HCT116 (cell line): ENCODE measurements around the gene QRSL1. TPM values are rescaled to one million over a fixed set of nuclear protein-coding genes. Genes with fewer than 3 reads are reported as not detected.

Source experiments
- ATAC-seq: fragments of 200-7000 bp; cut with Tn5 transposase; 2 replicates; pipeline ENCODE4 v1.9.1; 2020; ENCODE audit warnings: mild to moderate bottlenecking, moderate library complexity
- BruUV-seq: library from RNA; stranded (reverse); fragments of 400-500 nt; replicated peaks from 2 replicates; lab custom pipeline; 2021; lab: Mats Ljungman, UMichigan
- CTCF ChIA-PET: fragments of 300-600 bp; sonication (Branson Sonifier 250); formaldehyde crosslinking; loops from one replicate; lab custom pipeline; 2021; ENCODE audit warnings: antibody characterized with exemption; lab: Charles Lee
- POLR2A ChIA-PET: fragments of 300-600, 350-600 bp; sonication (Branson Sonifier 250); formaldehyde crosslinking; loops from one replicate; lab custom pipeline; 2021; ENCODE audit warnings: antibody characterized with exemption; lab: Charles Lee
- RAD21 ChIA-PET, 2 experiments: fragments of 300-600 bp; sonication (Branson Sonifier 250); formaldehyde crosslinking; loops; one replicate each; lab custom pipeline; 2023; ENCODE audit warnings: low total read pairs in 2 of 2; ENCODE audit not compliant: uncharacterized antibody in 2 of 2, unreplicated experiment in 2 of 2, low non-redundant PET in 1 of 2; lab: Charles Lee
- DNase-seq: peaks from one replicate; pipeline ENCODE4 v3.0.0-alpha.2; 2010; ENCODE audit warnings: low read depth, low spot score
- H2AFZ ChIP-seq: fragments of 200-600 bp; shearing (Covaris generic), sonication (generic); 2 replicates; pipeline ENCODE4 v1.6.1; 2017; ENCODE audit warnings: low read depth, mixed run types, mixed read lengths, antibody characterized with exemption, low read length; ENCODE audit not compliant: poor library complexity, severe bottlenecking
- H3K27ac ChIP-seq: 2 replicates; pipeline ENCODE4 v1.5.1; 2012; ENCODE audit warnings: low read depth, low read length
- H3K27me3 ChIP-seq: fragments of 200-600 bp; sonication (generic); 2 replicates; pipeline ENCODE4 v1.6.1; 2016; ENCODE audit warnings: mixed run types, low read length, mixed read lengths; ENCODE audit not compliant: insufficient read depth
- H3K36me3 ChIP-seq, 2 experiments: fragments of 200-500 bp in 1 of 2; fragments of 200-600 bp in 1 of 2; sonication (Bioruptor generic) in 1 of 2; sonication (generic) in 1 of 2; 2 replicates each; pipeline versions ENCODE4 v1.5.1 to v1.6.1; 2014 to 2016; ENCODE audit warnings: low read length in 2 of 2, inconsistent platforms in 1 of 2, mixed read lengths in 1 of 2, mixed run types in 1 of 2; ENCODE audit not compliant: insufficient read depth in 2 of 2, control insufficient read depth in 1 of 2
- H3K4me1 ChIP-seq, 2 experiments: fragments of 200-600 bp in 1 of 2; sonication (generic) in 1 of 2; 2 replicates each; pipeline versions ENCODE4 v1.5.1 to v1.6.1; 2012 to 2017; ENCODE audit warnings: low read length in 2 of 2, inconsistent platforms in 1 of 2, mild to moderate bottlenecking in 1 of 2, mixed read lengths in 1 of 2, mixed run types in 1 of 2, moderate library complexity in 1 of 2; ENCODE audit not compliant: insufficient read depth in 2 of 2, control insufficient read depth in 1 of 2
- H3K4me2 ChIP-seq: fragments of 200-600 bp; sonication (generic); 2 replicates; pipeline ENCODE4 v1.6.1; 2017; ENCODE audit warnings: mixed run types, low read length, mixed read lengths
- H3K4me3 ChIP-seq, 2 experiments: fragments of 200-600 bp in 1 of 2; sonication (generic) in 1 of 2; replicated peaks in 1 of 2; 2 replicates each; pipeline ENCODE4 v1.5.1; 2011 to 2016; ENCODE audit warnings: low read length in 2 of 2, control low read depth in 1 of 2, low read depth in 1 of 2, mild to moderate bottlenecking in 1 of 2, mixed read lengths in 1 of 2, mixed run types in 1 of 2
- H3K79me2 ChIP-seq: fragments of 200-600 bp; sonication (generic); 2 replicates; pipeline ENCODE4 v1.6.1; 2017; ENCODE audit warnings: mild to moderate bottlenecking, mixed run types, low read length, moderate library complexity, mixed read lengths; ENCODE audit not compliant: insufficient read depth
- H3K9ac ChIP-seq: fragments of 200-600 bp; sonication (generic); 2 replicates; pipeline ENCODE4 v1.6.1; 2016; ENCODE audit warnings: low read length, mixed read lengths
- H3K9me2 ChIP-seq: fragments of 200-600 bp; sonication (generic), shearing (Covaris generic); 2 replicates; pipeline ENCODE4 v1.6.1; 2017; ENCODE audit warnings: mixed run types, mild to moderate bottlenecking, moderate library complexity; ENCODE audit not compliant: insufficient read depth
- H3K9me3 ChIP-seq, 2 experiments: fragments of 200-500 bp in 1 of 2; fragments of 200-600 bp in 1 of 2; sonication (Bioruptor generic) in 1 of 2; sonication (generic) in 1 of 2; 2 replicates each; pipeline ENCODE4 v1.6.1; 2014 to 2017; ENCODE audit warnings: low read length in 2 of 2, mixed read lengths in 2 of 2, inconsistent platforms in 1 of 2, low read depth in 1 of 2, mild to moderate bottlenecking in 1 of 2, mixed run types in 1 of 2, moderate library complexity in 1 of 2; ENCODE audit not compliant: control insufficient read depth in 1 of 2, insufficient read depth in 1 of 2
- H4K20me1 ChIP-seq: fragments of 200-600 bp; sonication (generic), shearing (Covaris generic); 2 replicates; pipeline ENCODE4 v1.6.1; 2017; ENCODE audit warnings: mixed run types, mild to moderate bottlenecking, moderate library complexity; ENCODE audit not compliant: insufficient read depth
- CBX3 ChIP-seq: IDR thresholded peaks from 2 replicates; pipeline ENCODE4 v1.6.1; 2012; ENCODE audit warnings: low read depth
- CEBPB ChIP-seq: IDR thresholded peaks from 2 replicates; pipeline ENCODE4 v1.6.1; 2012; ENCODE audit warnings: low read depth
- ELF1 ChIP-seq: IDR thresholded peaks from 2 replicates; pipeline ENCODE4 v1.6.1; 2012; ENCODE audit warnings: low read depth, borderline replicate concordance
- EZH2 ChIP-seq: fragments of 200-600 bp; sonication (generic); IDR thresholded peaks from 2 replicates; pipeline ENCODE4 v1.6.1; 2017; ENCODE audit warnings: antibody characterized with exemption, mixed run types
- EZH2phosphoT487 ChIP-seq: fragments of 200-600 bp; IDR thresholded peaks from 2 replicates; pipeline ENCODE4 v1.6.1; 2018; ENCODE audit warnings: antibody characterized with exemption, borderline replicate concordance
- POLR2A ChIP-seq: IDR thresholded peaks from 2 replicates; pipeline ENCODE4 v1.7.0; 2011; ENCODE audit warnings: borderline replicate concordance; ENCODE audit not compliant: insufficient read depth, insufficient read length; ENCODE audit errors: extremely low read depth
- POLR2AphosphoS5 ChIP-seq: IDR thresholded peaks from 2 replicates; pipeline ENCODE4 v1.6.1; 2011; ENCODE audit warnings: mild to moderate bottlenecking, low read depth, low read length, moderate library complexity
- REST ChIP-seq: IDR thresholded peaks from 2 replicates; pipeline ENCODE4 v1.6.1; 2012; ENCODE audit warnings: low read depth
- SP1 ChIP-seq: IDR thresholded peaks from 2 replicates; pipeline ENCODE4 v1.6.1; 2012; ENCODE audit warnings: low read depth
- SRF ChIP-seq: IDR thresholded peaks from 2 replicates; pipeline ENCODE4 v1.6.1; 2012; ENCODE audit warnings: low read depth
- TCF7L2 ChIP-seq: IDR thresholded peaks from 2 replicates; pipeline ENCODE4 v1.7.0; 2011; ENCODE audit warnings: borderline replicate concordance, inconsistent platforms; ENCODE audit not compliant: insufficient read depth, insufficient read length; ENCODE audit errors: extremely low read depth
- YY1 ChIP-seq: IDR thresholded peaks from 2 replicates; pipeline ENCODE4 v1.6.1; 2011; ENCODE audit warnings: low read length, low read depth, moderate library complexity, mild to moderate bottlenecking; ENCODE audit not compliant: insufficient replicate concordance; ENCODE audit errors: extremely low read depth
- ZBTB33 ChIP-seq: IDR thresholded peaks from 2 replicates; pipeline ENCODE4 v1.6.1; 2011; ENCODE audit warnings: mild to moderate bottlenecking, low read length, moderate library complexity; ENCODE audit not compliant: insufficient replicate concordance; ENCODE audit errors: extremely low read depth
- ZNF274 ChIP-seq: fragments of 200-500 bp; sonication (Bioruptor generic); IDR thresholded peaks from 2 replicates; pipeline ENCODE4 v1.6.1; 2014; ENCODE audit warnings: mild to moderate bottlenecking, low read depth, low read length, inconsistent platforms
- intact Hi-C: fragments of 100-400 bp; cut with micrococcal nuclease; formaldehyde crosslinking; loops from 2 replicates; pipeline ENCODE4 v1.10.0; 2022
- total RNA-seq: library from RNA; stranded (reverse); gene quantifications from one replicate; pipeline ENCODE4 v1.2.1, GENCODE V29; 2021; ENCODE audit not compliant: unreplicated experiment
- TF ChIP-seq, protein P1 (sequence below): IDR thresholded peaks from 2 replicates; pipeline ENCODE4 v1.6.1; 2012
- TF ChIP-seq, protein P2 (sequence below): IDR thresholded peaks from 2 replicates; pipeline ENCODE4 v1.6.1; 2012

The QRSL1 gene
- total RNA-seq, 1 experiment from 2014 or later: 16.0 TPM

GRCh38 chr6:106630366-106630765 is 988 bp downstream of the QRSL1 start (continued):
- TF ChIP-seq TCF7L2: no peak
- TF ChIP-seq POLR2A: no peak
- no peak for TF ChIP-seq ZBTB33

- H3K27me3 ChIP-seq: no peaks in the 10 kb centered on the region
- no peak overlapping the region for H3K4me2 ChIP-seq
- no TSS peak for BruUV-seq
- H3K9ac ChIP-seq: no peak overlapping the region
- no peak for DNase-seq
- ChIA-PET POLR2A (no interaction called here), RAD21 (no interaction called here), CTCF (no interaction called here)
- TF ChIP-seq POLR2AphosphoS5: no peak
- TF ChIP-seq ZNF274: no peak
- no peak for TF ChIP-seq YY1
- no peak for TF ChIP-seq SP1
- TF ChIP-seq CBX3: no peak
- TF ChIP-seq CEBPB: no peak
- TF ChIP-seq POLR2A: no peak
- no peak for TF ChIP-seq EZH2
- no peak for TF ChIP-seq REST
- TF ChIP-seq ELF1: no peak
- no peak for TF ChIP-seq EZH2phosphoT487
- TF ChIP-seq SRF: no peak
- TF ChIP-seq, protein P1, sequence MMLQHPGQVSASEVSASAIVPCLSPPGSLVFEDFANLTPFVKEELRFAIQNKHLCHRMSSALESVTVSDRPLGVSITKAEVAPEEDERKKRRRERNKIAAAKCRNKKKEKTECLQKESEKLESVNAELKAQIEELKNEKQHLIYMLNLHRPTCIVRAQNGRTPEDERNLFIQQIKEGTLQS: no peak
- TF ChIP-seq, protein P2, sequence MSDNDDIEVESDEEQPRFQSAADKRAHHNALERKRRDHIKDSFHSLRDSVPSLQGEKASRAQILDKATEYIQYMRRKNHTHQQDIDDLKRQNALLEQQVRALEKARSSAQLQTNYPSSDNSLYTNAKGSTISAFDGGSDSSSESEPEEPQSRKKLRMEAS: no peak
- no peak for ATAC-seq
- no peak overlapping the region for H3K4me3 ChIP-seq
- H3K79me2 ChIP-seq: peaks cover 59% of the 10 kb centered on the region
- H4K20me1 ChIP-seq: no peaks in the 10 kb centered on the region
- H3K27ac ChIP-seq: no peak overlapping the region
- peaks cover 3 to 10% of the 10 kb centered on the region in 2 experiments; a peak in 1 of 4 replicates for H3K4me1 ChIP-seq
- no peaks in the 10 kb centered on the region for H3K9me2 ChIP-seq
- no peak overlapping the region for H2AFZ ChIP-seq
- H3K9me3 ChIP-seq: no peaks in the 10 kb centered on the region
- H3K36me3 ChIP-seq: no peaks in the 10 kb centered on the region
- intact Hi-C loops: no loop called here
Measured at GRCh38 chr6:106631346-106631745, 2.0 kb downstream of the QRSL1 start.
